Stimulated activated naive CD4-positive, alpha-beta T cell (primary cell): ENCODE data around the gene LRRC72.
"Not testable (repeated sequence)": the region's sequence is repeated elsewhere in the genome, so short reads cannot be mapped to it uniquely, and the experiment has no call there.

Experiments used
- DNase-seq, 6 experiments: peaks; one replicate each; lab custom pipeline; 2025; lab: John Stamatoyannopoulos, UW

Gene LRRC72

DNA sequence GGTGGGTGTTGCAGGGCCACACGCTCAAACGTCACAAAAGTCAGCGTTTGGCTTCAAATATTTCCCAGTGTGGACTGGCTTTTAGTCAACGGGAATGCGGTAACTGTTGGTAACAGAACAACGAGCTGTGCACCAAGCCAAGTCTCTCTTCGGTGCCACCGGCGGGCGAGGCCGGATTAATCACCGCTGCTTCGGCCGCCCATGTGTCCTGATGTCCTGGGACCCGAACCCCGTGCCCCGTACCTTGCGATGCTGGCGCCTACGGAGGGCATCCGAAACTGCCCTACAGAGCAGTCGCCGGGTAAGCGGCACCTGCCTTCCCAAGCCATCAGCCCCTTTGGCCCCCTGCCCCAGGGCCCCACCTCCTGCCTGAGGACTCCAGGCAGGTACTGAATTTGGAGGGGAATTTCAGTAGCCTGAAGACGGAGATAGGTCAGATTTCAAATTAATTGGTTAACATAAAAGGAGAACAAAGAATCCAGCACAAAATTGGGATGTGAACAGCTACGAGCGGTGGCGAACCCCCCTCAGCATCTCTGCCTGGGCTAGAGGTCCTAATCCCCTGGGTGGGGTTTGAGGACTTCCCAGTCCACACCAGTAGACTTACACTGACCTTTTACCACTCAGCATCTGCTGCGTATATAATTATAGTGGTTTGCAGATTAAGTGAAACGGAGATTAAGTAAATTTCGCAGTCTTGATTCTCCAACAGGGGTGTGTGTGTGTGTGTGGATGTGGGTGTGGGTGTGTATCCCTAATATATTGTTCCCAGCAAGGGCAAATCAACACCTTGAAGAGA, at the start of gene LRRC72:
Gene LRRC72 (plus strand): TSS at position 84 of the 799 bp plus-strand sequence. CDS start 128 bp downstream, at position 212.
- DNase-seq = no peak

DNA sequence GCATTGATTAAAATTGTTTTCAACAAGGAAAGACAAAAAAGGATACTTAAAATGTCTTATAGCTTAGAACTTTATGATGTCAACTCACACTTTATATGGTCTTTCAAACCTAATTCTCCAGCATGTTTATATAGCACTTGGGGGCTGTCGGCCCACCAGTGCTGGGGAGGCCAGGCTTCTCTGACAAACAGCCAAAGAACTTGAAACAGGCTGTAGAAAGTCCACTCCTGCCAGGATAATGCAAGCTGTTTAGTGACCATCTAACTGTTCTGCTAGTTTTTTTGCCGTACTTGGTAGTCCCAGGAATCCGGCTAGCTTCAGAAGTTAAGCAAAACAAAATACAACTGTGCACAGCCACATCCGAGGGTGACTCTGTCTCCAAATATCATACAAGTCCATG, 47.5 kb upstream of the LRRC72 start:
- no peak for DNase-seq

DNA sequence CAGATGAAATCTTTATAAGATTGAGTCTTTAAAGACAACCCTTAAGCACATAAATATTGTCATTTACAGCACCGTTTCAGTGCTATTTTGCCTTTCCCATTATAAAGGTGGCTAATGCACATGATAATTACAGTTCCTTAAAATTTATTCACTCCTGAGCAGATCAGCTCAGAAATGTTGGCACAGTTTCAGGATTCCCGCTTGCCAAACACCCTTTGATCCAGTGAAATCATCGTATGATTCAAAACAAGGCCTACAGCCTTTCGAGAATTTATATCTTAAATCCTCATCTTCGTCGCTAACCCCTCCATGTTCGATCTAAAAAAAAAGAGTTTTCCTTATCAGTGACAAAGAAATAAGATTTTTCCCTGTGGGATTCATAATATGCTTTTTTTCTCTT, 47.0 kb upstream of the LRRC72 start:
- DNase-seq = no peak

DNA sequence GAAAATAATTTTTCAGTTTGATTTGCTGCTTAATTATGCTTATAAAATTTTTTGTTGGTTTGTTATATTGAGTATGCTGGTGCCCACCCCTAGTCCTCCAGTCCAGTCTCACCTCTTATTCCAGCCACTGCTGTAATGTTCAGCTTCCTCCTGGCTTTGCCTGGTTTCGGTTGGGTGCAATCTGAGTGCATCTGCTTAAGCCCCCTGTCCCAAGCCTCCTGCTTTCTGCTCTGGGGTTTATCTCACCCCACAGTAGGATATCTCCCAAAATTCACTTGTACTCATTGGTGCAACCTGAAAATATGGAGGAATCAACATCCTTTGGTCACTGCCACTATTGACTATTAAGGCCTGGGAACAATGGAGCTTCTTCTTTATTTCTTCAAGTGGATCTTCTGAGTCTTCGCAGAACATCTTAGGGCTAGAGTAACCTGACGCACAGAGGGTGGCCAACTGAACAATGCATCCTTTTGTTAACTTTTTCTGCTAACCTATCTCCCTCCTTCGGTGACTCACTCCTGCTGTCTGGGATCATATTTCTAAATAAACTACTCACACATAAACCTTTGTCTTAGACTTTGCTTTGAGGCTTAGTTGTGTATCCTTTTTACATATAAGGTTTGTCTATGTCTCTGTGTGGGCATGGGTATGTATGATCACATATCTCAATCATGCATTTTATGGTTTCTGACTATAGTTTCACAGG, 42.0 kb upstream of the LRRC72 start:
- no peak for DNase-seq

DNA sequence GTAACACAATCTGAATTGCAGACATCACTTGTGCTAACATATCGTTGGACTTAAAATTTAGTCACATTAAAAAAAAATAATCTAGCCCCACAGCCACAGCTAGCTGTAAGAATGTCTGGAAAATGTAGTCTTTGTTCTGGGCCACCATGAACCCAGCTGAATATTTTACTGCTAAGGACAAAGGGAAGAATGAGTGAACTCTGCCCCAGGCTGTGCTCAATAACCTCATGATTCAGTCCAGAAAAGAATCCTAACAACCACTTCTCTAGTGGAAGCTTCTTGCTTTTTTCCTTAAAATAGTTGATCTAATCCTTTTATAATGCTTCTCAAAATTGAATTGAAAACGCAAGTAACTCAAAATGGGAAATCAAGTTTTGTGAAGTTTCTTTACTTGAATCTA, 35.5 kb upstream of the LRRC72 start:
- no peak for DNase-seq

DNA sequence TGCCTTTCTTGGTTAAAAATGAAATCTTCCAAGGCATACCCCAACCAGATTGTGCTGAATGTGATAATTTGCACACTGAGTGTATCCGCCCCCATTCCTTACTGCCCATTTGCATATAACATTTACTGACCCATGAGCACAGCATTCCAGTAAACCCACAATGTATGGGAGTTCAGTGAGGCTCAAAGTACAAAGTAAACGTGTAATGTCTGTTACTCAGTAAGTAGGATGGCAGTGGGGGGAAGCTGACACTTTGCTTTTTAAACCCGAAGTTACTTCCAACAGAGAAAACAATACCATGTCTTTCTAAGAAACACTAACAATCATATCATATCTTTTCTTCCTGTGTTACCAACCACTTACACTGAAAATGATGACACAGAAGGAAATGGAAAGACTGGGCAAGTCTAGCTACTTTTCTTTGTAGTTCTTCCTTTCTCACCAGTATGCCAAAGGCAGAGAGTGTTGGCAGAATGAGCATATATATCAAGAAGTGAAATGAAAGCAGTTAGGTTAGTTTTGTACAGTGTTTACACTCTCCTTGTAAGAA, 34.0 kb upstream of the LRRC72 start:
- DNase-seq = no peak

DNA sequence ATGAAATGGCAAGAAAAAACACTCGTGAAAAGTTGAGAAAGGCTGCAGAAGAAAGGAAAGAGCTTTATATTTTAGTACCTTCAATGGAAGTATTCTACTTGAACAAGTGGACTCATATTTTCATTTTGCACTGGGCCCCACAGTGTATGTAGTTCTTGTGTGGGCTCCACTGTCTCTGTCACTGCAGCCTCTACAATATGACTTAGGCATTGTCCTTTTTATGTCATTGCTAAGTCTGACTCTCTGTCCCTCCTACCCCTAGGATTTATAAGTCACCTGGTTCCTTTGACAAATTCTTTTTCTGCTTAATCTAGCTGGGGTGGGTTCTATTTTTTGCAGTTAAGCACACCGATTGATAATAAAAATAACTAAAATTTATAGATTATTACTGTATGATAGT, 33.4 kb upstream of the LRRC72 start:
- no peak for DNase-seq

DNA sequence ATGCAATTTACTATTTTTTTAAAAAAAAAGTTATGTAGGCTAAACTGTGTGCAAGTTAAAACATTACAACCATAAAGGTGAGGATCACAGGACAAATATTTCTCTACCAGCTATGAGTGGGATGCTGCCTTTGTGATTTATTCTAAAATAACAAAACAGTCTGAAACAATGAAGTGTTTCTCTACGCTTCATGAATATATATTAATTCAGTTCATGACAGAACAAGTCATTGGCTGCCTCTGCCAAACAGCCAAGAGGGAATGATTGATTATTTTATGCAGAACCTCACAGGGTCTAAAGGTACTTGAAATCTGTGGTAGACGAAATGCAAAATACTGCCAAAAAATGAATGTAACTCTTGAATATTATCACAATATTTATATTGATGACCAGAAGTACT, 32.1 kb upstream of the LRRC72 start:
- DNase-seq = no peak

DNA sequence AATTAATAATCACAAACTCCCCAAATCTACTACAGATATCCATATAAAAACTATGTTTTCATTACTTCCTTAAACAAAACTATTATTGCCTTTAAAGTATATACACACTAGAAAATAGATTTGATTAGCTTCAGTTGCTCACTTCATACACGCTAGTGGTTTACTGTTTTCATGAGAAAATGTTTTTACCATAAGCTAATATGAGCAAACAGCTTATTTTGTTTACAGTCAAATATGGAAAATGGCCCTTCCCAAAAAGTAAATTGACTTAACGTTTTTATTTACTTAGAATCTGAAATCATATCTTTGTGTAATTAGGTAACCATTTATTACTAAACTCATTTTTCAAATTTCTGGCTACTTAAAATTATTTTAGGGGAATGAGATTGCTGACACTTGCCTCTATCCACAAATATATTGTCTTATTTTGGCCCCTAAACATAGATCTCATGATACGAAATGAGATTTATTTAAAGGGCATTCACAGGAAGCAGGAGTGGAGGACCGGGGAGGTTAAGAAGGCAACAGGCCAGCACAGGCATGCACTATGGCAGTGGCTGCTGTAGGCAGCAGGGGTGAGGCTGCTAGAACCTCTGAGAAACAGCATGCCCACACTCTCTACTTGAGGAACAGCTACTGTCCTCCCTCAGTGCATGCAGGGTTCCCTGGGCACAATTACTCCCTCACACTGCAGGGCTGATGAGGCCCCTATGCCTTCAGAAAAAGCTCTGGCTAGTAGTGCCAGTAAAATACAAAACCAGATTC, 31.5 kb upstream of the LRRC72 start:
- DNase-seq = no peak

DNA sequence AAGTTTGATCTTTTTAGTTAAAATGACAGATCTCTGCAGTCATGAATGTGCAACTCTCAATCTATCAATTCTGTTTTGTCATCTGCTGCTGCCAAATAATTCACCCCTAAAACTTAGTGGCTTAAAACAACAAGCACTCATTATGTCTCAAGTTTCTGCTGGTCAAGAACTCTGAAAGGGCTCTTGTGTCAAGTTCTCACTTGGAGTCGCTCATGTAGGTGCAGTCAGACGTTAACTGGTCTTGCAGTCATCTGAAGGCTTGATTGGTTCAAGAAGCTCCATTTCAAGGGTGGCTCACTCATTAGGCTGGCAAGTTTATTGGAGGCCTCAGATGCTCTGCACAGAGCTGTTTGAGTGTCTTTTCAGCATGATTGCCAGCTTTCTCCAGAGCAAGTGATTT, 28.5 kb upstream of the LRRC72 start:
- DNase-seq = no peak

DNA sequence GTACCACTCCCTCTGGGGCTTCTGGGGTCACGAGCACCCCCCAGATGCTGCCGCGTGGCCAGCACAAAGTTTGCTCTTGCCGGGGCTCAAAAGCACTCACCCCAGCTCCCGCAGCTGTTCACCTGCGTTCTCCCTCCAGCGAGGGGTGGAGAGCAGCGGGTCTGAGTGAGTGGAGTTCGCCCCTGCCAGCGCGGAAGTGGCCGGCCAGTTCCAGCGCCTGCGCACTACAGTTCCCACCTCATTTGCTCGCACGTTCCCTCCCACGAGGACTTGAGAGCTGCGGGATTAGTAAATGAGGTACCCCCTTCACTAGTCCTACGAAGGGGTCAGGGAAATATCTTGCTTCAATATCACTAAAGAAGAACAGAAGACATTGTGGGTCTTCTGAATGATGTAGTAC, 24.3 kb upstream of the LRRC72 start:
- no peak for DNase-seq

DNA sequence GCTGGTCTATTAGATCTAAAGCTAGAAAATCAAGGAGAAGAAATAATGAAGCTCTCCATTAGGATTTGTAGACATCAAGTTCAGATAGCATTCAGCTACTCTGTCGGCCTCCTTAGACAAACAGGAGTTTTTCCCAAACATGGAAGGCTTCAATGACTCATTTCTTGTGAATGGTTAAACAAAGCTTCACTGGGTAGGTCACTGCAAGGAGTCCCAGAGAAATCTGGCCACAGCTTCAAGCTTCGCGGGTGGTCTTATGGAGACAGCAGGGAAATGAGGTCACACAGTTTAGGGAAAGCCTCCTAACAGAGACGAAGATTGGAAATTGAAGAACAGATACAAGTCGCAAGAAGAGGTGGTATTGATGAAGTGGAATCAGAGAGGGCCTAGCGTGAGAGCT, 22.6 kb upstream of the LRRC72 start:
- DNase-seq = no peak

DNA sequence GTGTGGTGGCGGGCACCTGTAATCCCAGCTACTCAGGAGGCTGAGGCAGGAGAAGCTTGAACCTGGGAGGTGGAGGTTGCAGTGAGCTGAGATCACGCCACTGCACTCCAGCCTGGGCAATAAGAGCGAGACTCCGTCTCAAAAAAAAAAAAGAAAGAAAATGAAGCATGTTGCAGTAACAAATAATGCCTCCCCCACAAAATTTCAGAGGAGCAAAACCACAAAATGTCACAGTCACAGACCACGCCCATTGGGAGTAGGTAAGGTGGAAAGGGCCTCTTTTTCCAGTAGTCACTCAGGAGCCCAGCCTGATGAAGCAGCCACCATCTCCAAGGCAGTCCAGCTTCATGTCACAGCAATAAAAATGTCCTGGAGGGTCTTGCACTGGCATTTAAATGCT, 20.2 kb upstream of the LRRC72 start:
- not testable (repeated sequence) for DNase-seq

DNA sequence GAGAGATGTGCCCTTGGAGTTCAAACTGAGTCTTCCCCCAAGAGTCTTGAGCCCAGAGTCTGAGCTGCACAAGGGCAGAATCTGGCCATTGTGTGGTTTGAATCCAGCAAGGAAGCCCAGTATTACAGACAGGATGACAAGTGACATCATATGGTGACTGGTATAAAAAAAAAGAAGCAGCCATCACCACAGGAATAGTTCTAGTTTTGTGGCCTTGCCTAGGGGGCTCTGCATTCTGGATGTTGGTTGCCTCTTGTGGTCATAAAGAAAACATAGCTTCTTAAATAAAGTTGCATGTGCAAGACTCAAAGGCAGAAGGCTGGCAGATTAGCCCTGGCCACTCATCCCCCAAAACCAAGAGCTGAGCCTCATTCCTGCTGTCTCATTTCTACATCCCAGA, 16.8 kb upstream of the LRRC72 start:
- DNase-seq = no peak

DNA sequence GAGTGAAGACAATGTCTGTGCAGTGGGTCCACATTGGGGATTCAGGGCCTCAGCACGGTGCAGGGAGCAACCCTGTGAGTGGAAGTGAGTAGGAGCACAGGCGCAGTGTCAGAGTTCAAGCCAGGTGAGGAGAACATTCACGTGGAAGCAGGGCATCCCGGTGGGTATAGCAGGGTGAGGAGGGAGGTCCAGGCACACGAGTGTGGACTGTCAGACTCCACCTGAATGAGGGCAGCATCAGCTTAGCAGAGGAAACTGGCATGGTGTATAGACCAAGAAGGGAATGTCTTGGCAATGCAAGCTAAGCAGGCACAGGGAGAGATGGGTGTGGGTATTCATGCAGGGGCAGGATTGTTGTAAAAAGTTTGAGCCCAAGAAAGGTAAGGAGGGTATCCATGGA, 15.3 kb upstream of the LRRC72 start:
- no peak for DNase-seq

DNA sequence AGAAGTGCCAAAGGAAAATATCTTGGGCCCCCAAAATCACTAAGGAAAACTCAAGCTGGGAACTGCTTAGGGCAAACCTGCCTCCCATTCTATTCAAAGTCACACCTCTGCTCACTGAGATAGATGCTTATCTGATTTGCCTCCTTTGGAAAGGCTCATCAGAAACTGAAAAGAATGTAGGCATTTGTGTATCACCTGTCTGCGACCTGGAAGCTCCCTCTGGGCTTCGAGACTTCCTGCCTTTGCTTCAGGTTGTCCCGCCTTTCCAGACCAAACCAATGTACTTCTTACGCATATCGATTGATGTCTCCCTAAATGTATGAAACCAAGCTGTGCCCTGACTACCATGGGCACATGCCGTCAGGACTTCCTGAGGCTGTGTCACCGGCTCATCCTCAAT, 14.5 kb upstream of the LRRC72 start:
- no peak for DNase-seq

DNA sequence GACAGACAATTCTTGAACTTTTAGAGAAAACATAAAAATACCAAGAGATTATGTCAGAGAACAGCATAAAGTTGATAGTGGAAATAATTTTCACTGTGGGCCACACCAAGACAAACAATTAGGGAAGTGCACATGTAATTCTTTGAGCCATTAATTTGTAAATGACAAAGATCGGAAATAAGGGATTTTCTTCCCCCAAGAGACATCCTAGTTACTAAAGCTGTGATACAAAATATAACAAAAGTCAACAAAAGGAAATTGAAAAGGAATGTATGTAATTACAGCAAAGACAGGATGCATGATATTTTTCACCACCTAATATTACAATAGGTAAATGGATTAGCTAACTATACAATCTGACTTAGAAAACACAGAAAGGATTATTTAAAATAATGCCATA, 12.4 kb upstream of the LRRC72 start:
- DNase-seq = no peak

DNA sequence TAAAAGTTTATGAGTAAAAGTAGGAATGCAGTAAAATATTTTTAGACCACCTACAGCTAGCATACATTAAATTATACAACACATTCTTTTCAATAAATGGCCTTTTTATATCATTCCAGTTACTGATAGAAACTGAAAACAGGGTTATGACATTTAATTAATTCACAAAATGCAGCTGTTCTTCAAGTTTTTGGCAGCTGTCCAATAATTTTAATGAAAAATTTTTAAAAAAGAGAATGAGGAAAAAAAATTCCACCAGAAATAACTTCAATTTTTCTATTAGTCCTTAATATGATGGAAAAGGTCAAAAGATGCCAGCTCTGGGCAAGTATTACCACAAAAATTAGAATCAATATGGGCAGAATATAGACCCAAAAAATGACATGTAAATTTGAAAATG, 11.9 kb upstream of the LRRC72 start:
- DNase-seq = no peak

DNA sequence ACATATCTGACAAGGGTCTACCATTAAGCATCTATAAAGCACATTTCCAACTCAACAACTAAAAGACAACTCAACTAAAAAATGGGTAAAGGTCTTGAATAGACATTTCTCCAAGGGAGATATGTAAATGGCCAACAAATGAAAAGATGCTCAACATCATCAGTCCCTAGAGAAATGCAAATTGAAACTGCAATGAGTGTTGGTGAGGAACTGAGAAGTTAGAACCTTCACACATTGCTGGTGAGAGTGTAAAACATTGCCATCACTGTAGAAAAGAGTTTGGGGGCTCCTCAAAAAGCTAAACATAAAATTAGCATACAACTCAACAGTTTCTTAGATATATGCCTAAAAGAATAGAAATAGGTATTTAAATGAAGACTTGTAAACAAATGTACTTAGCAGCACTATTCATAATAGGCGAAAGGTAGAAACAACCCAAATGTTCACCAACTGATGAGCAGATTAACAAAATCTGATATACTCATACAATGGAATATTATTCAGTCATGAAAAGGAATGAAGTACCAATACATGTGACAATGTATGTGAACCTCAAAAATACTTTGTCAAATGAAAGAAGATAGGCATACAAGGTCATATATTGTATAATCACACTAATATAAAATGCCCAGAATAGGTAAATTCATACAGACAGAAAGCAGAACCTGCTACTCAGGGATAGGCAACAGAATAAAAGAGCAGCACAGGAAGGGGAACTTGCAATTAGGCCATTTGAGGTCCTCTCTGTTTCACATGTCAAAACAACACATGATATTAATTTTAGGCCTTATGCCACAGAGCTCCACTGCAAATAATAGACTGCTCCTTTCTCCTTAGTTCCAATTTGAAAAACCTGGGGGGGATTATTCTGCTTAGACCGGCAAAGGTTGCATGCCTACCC, 10.6 kb upstream of the LRRC72 start:
- no peak for DNase-seq

DNA sequence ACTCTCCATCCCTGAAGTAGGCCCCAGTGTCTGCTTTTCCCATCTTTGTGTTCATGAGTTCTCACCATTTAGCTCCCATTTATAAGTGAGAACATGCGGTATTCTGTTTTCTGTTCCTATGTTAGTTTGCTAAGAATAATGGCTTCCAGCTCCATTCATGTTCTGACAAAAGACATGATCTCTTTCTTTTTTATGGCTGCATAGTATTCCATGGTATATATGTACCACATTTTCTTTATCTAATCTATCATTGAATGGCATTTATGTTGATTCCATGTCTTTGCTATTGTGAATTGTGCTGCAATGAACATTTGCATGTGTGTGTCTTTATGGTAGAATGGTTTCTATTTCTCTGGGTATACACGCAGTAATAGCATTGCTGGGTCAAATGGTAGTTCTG, 6.6 kb upstream of the LRRC72 start:
- not testable (repeated sequence) for DNase-seq

DNA sequence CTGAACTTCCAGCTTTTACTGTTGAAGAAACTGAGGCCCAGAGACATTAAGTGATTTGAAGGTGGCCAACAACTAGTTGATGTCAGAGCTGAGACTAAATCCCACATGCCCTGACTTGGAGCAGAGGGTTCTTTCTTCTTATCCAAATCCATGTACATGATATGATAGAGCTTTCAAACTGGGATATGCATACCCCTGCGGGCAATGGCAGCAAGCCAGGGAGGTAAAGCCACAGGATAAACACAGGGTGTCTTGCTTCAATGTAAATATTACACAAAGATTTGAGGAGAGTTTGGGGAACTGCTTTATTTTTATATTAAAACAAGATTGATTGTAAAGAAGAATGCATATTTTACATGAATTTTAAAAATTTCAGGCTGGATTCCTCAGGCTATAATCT, 2.3 kb upstream of the LRRC72 start:
- no peak for DNase-seq

DNA sequence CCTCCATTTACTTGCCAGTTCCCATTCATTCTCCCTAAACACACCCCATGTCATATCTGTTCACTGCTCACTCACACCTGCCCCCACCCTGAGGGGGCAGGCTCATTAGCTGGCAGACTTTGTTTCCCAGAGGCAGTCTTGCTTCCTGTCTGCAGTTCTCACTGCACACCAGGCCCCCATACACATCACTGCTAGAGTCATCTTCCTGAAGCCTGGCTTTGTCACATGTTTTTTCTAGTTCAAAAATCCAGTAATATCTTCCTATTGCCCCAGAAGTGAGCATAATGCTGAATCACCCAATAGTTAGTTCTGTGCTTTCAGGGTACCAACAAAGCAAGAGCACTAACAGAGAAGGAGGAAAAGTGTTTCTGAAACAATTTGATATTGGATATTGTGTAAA, 1.9 kb downstream of the LRRC72 start:
- DNase-seq = no peak
